ENCODE results near the gene PDGFD. TPM values are rescaled to one million over a fixed set of nuclear protein-coding genes. Genes with fewer than 3 reads are reported as not detected.

PDGFD gene
- polyA plus RNA-seq, 1 donor from 2014 or later = 1.0 TPM

DNA sequence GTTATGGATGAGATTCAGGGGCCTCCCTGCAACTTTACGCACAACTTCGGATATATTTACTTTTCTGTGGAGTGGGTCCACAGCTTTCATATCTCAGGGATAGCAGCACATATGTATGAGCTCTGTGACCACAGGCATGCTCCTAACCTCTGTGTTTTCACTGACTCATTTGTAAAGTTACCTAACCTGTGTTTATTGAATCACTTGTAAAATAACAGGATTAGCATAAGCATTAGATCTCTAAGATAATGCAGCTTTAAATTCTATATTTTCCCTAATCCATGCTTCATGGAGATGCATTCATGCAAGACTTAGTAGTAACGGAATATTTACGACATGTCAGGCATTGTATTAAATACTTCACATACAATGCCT, 175.4 kb downstream of the PDGFD start:
- Histone ChIP-seq H2AFZ (ENCODE audit: low read depth, low read length) (no peak overlapping the region), H3K9me2 (ENCODE audit: insufficient read depth, low read length) (no peaks in the 10 kb centered on the region), H3K9me3 (ENCODE audit: low read length) (no peaks in the 10 kb centered on the region), H3F3A (ENCODE audit: insufficient read depth, low read length, poor library complexity, severe bottlenecking) (no peaks in the 10 kb centered on the region), H3K9ac (ENCODE audit: low read length) (no peak overlapping the region), H3K4me2 (ENCODE audit: low read length) (no peak overlapping the region), H3K27me3 (ENCODE audit: insufficient read depth, low read depth, low read length) (no peaks in the 10 kb centered on the region), H3K36me3 (ENCODE audit: insufficient read depth, low read length) (no peaks in the 10 kb centered on the region), H4K20me1 (ENCODE audit: insufficient read depth) (no peaks in the 10 kb centered on the region), H3K27ac (ENCODE audit: low read length) (no peak overlapping the region), H3K4me3 (ENCODE audit: low read length) (no peak overlapping the region), H3K79me2 (replicated peaks; ENCODE audit: insufficient read depth, low read length) (no peaks in the 10 kb centered on the region)
- no peak for TF ChIP-seq TAF1 (IDR thresholded peaks at IDR 0.05; ENCODE audit: low read depth)
- no peak for TF ChIP-seq MXI1 (conservative IDR thresholded peaks at IDR 0.05; ENCODE audit: poor library complexity, severe bottlenecking)
- no peak for TF ChIP-seq EZH2 (IDR thresholded peaks at IDR 0.05; ENCODE audit: borderline replicate concordance, insufficient read depth, low read length, poor library complexity, severe bottlenecking)
- TF ChIP-seq, protein P1, sequence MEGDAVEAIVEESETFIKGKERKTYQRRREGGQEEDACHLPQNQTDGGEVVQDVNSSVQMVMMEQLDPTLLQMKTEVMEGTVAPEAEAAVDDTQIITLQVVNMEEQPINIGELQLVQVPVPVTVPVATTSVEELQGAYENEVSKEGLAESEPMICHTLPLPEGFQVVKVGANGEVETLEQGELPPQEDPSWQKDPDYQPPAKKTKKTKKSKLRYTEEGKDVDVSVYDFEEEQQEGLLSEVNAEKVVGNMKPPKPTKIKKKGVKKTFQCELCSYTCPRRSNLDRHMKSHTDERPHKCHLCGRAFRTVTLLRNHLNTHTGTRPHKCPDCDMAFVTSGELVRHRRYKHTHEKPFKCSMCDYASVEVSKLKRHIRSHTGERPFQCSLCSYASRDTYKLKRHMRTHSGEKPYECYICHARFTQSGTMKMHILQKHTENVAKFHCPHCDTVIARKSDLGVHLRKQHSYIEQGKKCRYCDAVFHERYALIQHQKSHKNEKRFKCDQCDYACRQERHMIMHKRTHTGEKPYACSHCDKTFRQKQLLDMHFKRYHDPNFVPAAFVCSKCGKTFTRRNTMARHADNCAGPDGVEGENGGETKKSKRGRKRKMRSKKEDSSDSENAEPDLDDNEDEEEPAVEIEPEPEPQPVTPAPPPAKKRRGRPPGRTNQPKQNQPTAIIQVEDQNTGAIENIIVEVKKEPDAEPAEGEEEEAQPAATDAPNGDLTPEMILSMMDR (IDR thresholded peaks at IDR 0.05; ENCODE audit: poor library complexity, severe bottlenecking) = no peak
- TF ChIP-seq REST (IDR thresholded peaks at IDR 0.05; ENCODE audit: borderline replicate concordance) = no peak
- no peak for TF ChIP-seq EP300 (conservative IDR thresholded peaks at IDR 0.05; ENCODE audit: poor library complexity, severe bottlenecking)
- TF ChIP-seq POLR2AphosphoS5 (IDR thresholded peaks at IDR 0.05) = no peak
- no peak for TF ChIP-seq SMC3 (conservative IDR thresholded peaks at IDR 0.05; ENCODE audit: poor library complexity)

DNA sequence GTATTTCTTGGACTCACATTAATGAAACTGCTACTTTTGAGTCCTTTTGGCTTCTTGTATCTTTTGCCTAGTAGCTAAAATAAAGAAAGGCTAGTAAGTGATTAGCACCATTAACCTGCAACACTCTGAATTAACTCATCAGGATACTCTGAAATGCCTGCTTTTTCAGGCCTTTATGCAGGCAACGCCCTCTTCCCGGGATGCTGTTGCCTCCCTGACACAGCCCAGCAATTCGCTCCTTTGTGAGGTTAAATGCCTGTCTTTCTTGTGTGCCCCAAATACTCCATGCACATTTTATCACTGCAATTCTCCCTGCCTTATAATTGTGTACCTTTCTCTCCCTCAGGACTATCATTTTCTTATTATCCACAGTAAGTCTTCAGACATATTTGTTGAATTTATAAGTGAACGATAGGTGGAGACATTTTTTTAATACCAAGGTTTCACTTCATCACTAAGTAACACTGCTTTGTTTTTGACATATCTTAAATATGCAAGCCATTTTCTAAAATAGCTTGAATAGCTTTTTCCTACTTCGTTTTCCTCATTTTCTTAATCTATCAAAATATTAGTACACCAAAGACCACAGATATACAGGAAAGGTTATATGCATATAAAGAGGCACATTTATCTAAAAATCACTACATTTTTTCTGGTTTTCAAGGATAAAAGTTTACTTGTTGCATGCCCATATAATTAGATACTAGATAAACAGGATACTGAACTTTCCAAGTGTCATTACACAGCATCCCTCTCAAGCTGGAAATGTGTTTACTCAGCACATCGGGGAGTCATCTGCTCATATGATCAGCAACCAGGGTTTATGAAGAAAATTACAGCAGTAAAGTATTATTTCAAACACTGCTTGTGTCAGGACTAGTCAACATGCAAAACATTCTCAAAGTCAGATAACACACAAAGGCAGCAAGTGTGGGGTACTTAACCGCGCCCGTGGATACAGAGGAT, 176.0 kb downstream of the PDGFD start:
- H3K4me2 ChIP-seq (ENCODE audit: low read length) = no peak overlapping the region

More for the DNA sequence above, 176.0 kb downstream of the PDGFD start:
- Histone ChIP-seq H3K36me3 (ENCODE audit: insufficient read depth, low read length) (no peaks in the 10 kb centered on the region), H3K4me3 (ENCODE audit: low read length) (no peak overlapping the region), H3K79me2 (replicated peaks; ENCODE audit: insufficient read depth, low read length) (no peaks in the 10 kb centered on the region), H3K9me2 (ENCODE audit: insufficient read depth, low read length) (no peaks in the 10 kb centered on the region), H3K9me3 (ENCODE audit: low read length) (no peaks in the 10 kb centered on the region), H4K20me1 (ENCODE audit: insufficient read depth) (no peaks in the 10 kb centered on the region), H2AFZ (ENCODE audit: low read depth, low read length) (no peak overlapping the region), H3F3A (ENCODE audit: insufficient read depth, low read length, poor library complexity, severe bottlenecking) (no peaks in the 10 kb centered on the region), H3K27me3 (ENCODE audit: insufficient read depth, low read depth, low read length) (no peaks in the 10 kb centered on the region), H3K27ac (ENCODE audit: low read length) (no peak overlapping the region), H3K9ac (ENCODE audit: low read length) (no peak overlapping the region)
- no peak for TF ChIP-seq REST (IDR thresholded peaks at IDR 0.05; ENCODE audit: borderline replicate concordance)
- no peak for TF ChIP-seq TAF1 (IDR thresholded peaks at IDR 0.05; ENCODE audit: low read depth)
- no peak for TF ChIP-seq EP300 (conservative IDR thresholded peaks at IDR 0.05; ENCODE audit: poor library complexity, severe bottlenecking)
- no peak for TF ChIP-seq RAD21 (conservative IDR thresholded peaks at IDR 0.05)
- no peak for TF ChIP-seq EZH2 (IDR thresholded peaks at IDR 0.05; ENCODE audit: borderline replicate concordance, insufficient read depth, low read length, poor library complexity, severe bottlenecking)
- peak; percentile 10 for TF ChIP-seq SMC3 (conservative IDR thresholded peaks at IDR 0.05; ENCODE audit: poor library complexity)
- TF ChIP-seq, protein P1 (IDR thresholded peaks at IDR 0.05; ENCODE audit: poor library complexity, severe bottlenecking) = peak; percentile 29
- no peak for TF ChIP-seq POLR2AphosphoS5 (IDR thresholded peaks at IDR 0.05)
- TF ChIP-seq MXI1 (conservative IDR thresholded peaks at IDR 0.05; ENCODE audit: poor library complexity, severe bottlenecking) = no peak

All from neural cell (in vitro differentiated cells).